BLaER1 treated with 17β-estradiol and CSF1 and Interleukin-3, amounts not matched to agents 10 nM and 100 nM (cell line): Measurements from ENCODE around the gene SLC10A3.
A peak's percentile ranks its signal among the peaks of the same experiment; 100 is the strongest.

Experiments used
- H3K27ac ChIP-seq, 11 experiments: shearing (Covaris generic); formaldehyde crosslinking; 2 replicates each; pipeline ENCODE4 v1.8.1; 2022
- H3K27me3 ChIP-seq, 11 experiments: shearing (Covaris generic); formaldehyde crosslinking; 2 replicates each; pipeline ENCODE4 v1.8.1; 2022
- H3K36me3 ChIP-seq, 11 experiments: shearing (Covaris generic); formaldehyde crosslinking; 2 replicates each; pipeline ENCODE4 v1.8.1; 2022
- H3K4me1 ChIP-seq, 10 experiments: shearing (Covaris generic); formaldehyde crosslinking; 2 replicates each; pipeline ENCODE4 v1.8.1; 2022
- H3K4me2 ChIP-seq, 11 experiments: shearing (Covaris generic); formaldehyde crosslinking; 2 replicates each; pipeline ENCODE4 v1.8.1; 2022
- H3K4me3 ChIP-seq, 10 experiments: shearing (Covaris generic); formaldehyde crosslinking; 2 replicates each; pipeline ENCODE4 v1.8.1; 2022
- H3K9ac ChIP-seq, 11 experiments: shearing (Covaris generic); formaldehyde crosslinking; 2 replicates each; pipeline ENCODE4 v1.8.1; 2022
- H3K9me3 ChIP-seq, 11 experiments: shearing (Covaris generic); formaldehyde crosslinking; replicated peaks in 1 of 11; 2 replicates each; pipeline ENCODE4 v1.8.1; 2022
- H4K20me1 ChIP-seq, 11 experiments: shearing (Covaris generic); formaldehyde crosslinking; 2 replicates each; pipeline ENCODE4 v1.8.1; 2022
- Cebpa-rat ChIP-seq, 11 experiments: shearing (Covaris generic); IDR thresholded peaks; 2 replicates each; pipeline ENCODE4 v1.8.1; 2022

SLC10A3 gene

GRCh38 chrX:154490414-154491083 is at the start of gene SLC10A3:
SLC10A3 (minus strand) TSS chrX:154490629; CDS start chrX:154488940, 1,689 bp downstream.
- no peak for TF ChIP-seq Cebpa-rat (IDR thresholded peaks at IDR 0.05)
- Histone ChIP-seq H3K9me3 (peaks cover 0 to 56% (median 31%) of the 10 kb centered on the region in 11 experiments; a peak in 15 of 22 replicates), H3K4me3 (peak within 1 kb of the TSS; percentile 70 to 81 (median 74)), H4K20me1 (peaks cover 0 to 21% (median under 1%) of the 10 kb centered on the region in 11 experiments; a peak in 5 of 22 replicates), H3K36me3 (peaks cover 0 to 11% (median 0%) of the 10 kb centered on the region in 11 experiments; a peak in 4 of 22 replicates), H3K4me1 (peaks cover 20 to 39% (median 31%) of the 10 kb centered on the region in 10 experiments; a peak in 19 of 20 replicates), H3K9ac (peak within 1 kb of the TSS; percentile 76 to 88 (median 84)), H3K27me3 (peaks cover 18 to 44% (median 29%) of the 10 kb centered on the region in 11 experiments), H3K4me2 (peak within 1 kb of the TSS; percentile 77 to 89 (median 84)), H3K27ac (peak within 1 kb of the TSS; percentile 74 to 85 (median 77))

DNA sequence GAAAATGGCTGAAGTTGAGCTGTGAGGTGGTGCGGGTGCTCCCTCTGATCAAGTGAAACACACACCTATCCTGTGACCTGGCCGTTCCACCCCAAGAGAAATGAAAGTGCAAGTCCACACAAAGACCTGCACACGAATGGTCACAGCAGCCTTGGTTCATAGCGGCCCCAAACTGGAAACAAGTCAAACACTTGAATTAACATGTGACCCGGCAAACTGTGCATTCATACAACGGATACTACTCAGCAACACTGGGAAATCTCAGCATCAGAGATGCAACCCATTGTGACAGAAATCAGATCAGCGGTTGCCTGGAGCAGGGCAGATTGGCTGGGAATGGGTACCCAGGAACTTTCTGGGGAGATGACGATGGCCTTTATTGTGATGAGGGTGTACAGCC is 48.6 kb upstream of the SLC10A3 start:
- Histone ChIP-seq H3K4me2 (no peak overlapping the region), H3K9ac (peak overlapping the region in 2 of 11 experiments; percentile 2 to 11; a peak in 1 of 22 replicates), H3K4me3 (no peak overlapping the region), H3K9me3 (no peaks in the 10 kb centered on the region), H3K36me3 (peaks cover 8 to 37% (median 19%) of the 10 kb centered on the region in 11 experiments; a peak in 19 of 22 replicates), H3K27me3 (peaks cover 64 to 98% (median 88%) of the 10 kb centered on the region in 11 experiments), H4K20me1 (peaks cover 0 to 64% (median 24%) of the 10 kb centered on the region in 11 experiments; a peak in 16 of 22 replicates), H3K27ac (no peak overlapping the region), H3K4me1 (peaks cover 25 to 58% (median 39%) of the 10 kb centered on the region in 10 experiments)
- TF ChIP-seq Cebpa-rat (IDR thresholded peaks at IDR 0.05): no peak

- H3K27ac ChIP-seq: peak overlapping the region in 1 of 11 experiments; percentile 37; a peak in 1 of 22 replicates
- H3K27me3 ChIP-seq: peaks cover 48 to 91% (median 68%) of the 10 kb centered on the region in 11 experiments
- H3K4me2 ChIP-seq: no peak overlapping the region
- H3K9ac ChIP-seq: no peak overlapping the region; a peak in 1 of 22 replicates
- no peak for TF ChIP-seq Cebpa-rat (IDR thresholded peaks at IDR 0.05)
- H3K9me3 ChIP-seq: no peaks in the 10 kb centered on the region
- H3K4me1 ChIP-seq: peaks cover 0 to 27% (median 9%) of the 10 kb centered on the region in 10 experiments; a peak in 17 of 20 replicates
- H3K4me3 ChIP-seq: no peak overlapping the region
- H3K36me3 ChIP-seq: peaks cover 22 to 57% (median 41%) of the 10 kb centered on the region in 11 experiments; a peak in 20 of 22 replicates
- peaks cover 0 to 79% (median 35%) of the 10 kb centered on the region in 11 experiments; a peak in 16 of 22 replicates for H4K20me1 ChIP-seq
Measured at GRCh38 chrX:154535892-154536291, 45.5 kb upstream of the SLC10A3 start.

GRCh38 chrX:154534526-154535322 is 44.3 kb upstream of the SLC10A3 start:
- Histone ChIP-seq H3K9me3 (no peaks in the 10 kb centered on the region), H3K27ac (peak overlapping the region in 7 of 11 experiments; percentile 24 to 67 (median 61); a peak in 13 of 22 replicates), H4K20me1 (peaks cover 0 to 85% (median 37%) of the 10 kb centered on the region in 11 experiments; a peak in 16 of 22 replicates), H3K27me3 (peaks cover 46 to 91% (median 70%) of the 10 kb centered on the region in 11 experiments), H3K4me3 (no peak overlapping the region), H3K4me2 (peak overlapping the region in 10 of 11 experiments; percentile 9 to 65 (median 44); a peak in 17 of 22 replicates), H3K36me3 (peaks cover 22 to 60% (median 38%) of the 10 kb centered on the region in 11 experiments; a peak in 20 of 22 replicates), H3K9ac (peak overlapping the region in 10 of 11 experiments; percentile 15 to 68 (median 56); a peak in 15 of 22 replicates), H3K4me1 (peaks cover 0 to 18% (median 5%) of the 10 kb centered on the region in 10 experiments; a peak in 15 of 20 replicates)
- TF ChIP-seq Cebpa-rat (IDR thresholded peaks at IDR 0.05): no peak

DNA sequence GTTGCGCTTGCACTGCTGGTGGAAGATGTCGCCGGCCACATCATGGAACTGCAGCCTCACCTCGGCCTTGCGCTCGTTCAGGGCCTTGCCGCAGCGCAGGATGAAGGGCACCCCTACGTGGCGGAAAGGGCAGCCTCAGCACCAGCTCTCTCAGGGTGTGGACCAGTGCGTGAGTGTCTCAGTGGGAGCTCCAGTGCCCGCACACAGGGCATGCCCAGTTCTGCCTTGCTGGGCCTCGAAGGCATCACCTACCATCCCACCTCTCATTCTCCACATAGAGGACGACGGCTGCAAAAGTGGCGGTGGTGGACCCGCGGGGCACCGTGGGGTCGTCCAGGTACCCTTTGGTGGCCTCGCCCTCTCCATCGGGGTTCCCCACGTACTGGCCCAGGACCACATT is 42.3 kb upstream of the SLC10A3 start:
- Histone ChIP-seq H3K36me3 (peaks cover 22 to 56% (median 38%) of the 10 kb centered on the region in 11 experiments; a peak in 20 of 22 replicates), H3K27me3 (peaks cover 39 to 87% (median 66%) of the 10 kb centered on the region in 11 experiments), H3K27ac (no peak overlapping the region), H3K9ac (no peak overlapping the region), H3K4me3 (no peak overlapping the region), H3K4me2 (no peak overlapping the region), H4K20me1 (peaks cover 0 to 74% (median 33%) of the 10 kb centered on the region in 11 experiments; a peak in 16 of 22 replicates), H3K4me1 (peaks cover under 1 to 13% (median 5%) of the 10 kb centered on the region in 10 experiments; a peak in 16 of 20 replicates), H3K9me3 (no peaks in the 10 kb centered on the region)
- no peak for TF ChIP-seq Cebpa-rat (IDR thresholded peaks at IDR 0.05)

- Histone ChIP-seq H4K20me1 (peaks cover 0 to 66% (median 29%) of the 10 kb centered on the region in 11 experiments; a peak in 16 of 22 replicates), H3K27ac (no peak overlapping the region), H3K36me3 (peaks cover 22 to 56% (median 38%) of the 10 kb centered on the region in 11 experiments; a peak in 20 of 22 replicates), H3K4me2 (no peak overlapping the region), H3K4me1 (peaks cover 10 to 22% (median 14%) of the 10 kb centered on the region in 10 experiments; a peak in 17 of 20 replicates), H3K9me3 (no peaks in the 10 kb centered on the region), H3K27me3 (peaks cover 40 to 87% (median 66%) of the 10 kb centered on the region in 11 experiments), H3K9ac (no peak overlapping the region), H3K4me3 (no peak overlapping the region)
- no peak for TF ChIP-seq Cebpa-rat (IDR thresholded peaks at IDR 0.05)
Measured at GRCh38 chrX:154531626-154532025, 41.2 kb upstream of the SLC10A3 start.

- Histone ChIP-seq H3K4me1 (peaks cover 15 to 31% (median 22%) of the 10 kb centered on the region in 10 experiments; a peak in 19 of 20 replicates), H3K4me2 (no peak overlapping the region), H3K27ac (no peak overlapping the region), H3K27me3 (peaks cover 42 to 87% (median 66%) of the 10 kb centered on the region in 11 experiments), H3K36me3 (peaks cover 14 to 47% (median 32%) of the 10 kb centered on the region in 11 experiments; a peak in 20 of 22 replicates), H3K9ac (no peak overlapping the region), H3K4me3 (no peak overlapping the region), H3K9me3 (no peaks in the 10 kb centered on the region), H4K20me1 (peaks cover 0 to 53% (median 19%) of the 10 kb centered on the region in 11 experiments; a peak in 15 of 22 replicates)
- no peak for TF ChIP-seq Cebpa-rat (IDR thresholded peaks at IDR 0.05)
Measured at GRCh38 chrX:154530286-154530685, 39.9 kb upstream of the SLC10A3 start.

DNA sequence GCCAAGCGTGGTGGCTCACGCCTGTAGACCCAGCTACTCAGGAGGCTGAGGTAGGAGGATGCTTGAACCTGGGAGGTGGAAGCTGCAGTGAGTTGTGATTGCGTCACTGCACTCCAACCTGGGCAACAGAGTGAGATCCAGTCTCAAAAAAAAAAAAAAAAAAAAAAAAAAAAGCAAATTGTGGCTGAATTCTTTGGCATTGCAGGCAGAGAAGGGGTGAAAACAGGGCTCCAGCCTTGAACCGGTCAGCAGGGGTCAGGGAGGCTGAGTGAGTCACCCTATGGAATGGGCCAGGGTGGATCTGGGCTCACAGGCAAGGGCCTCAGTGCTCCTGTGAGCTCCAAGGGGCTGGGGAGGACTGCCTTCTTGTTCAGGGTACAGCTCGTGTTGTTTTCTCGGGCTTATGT is 38.8 kb upstream of the SLC10A3 start:
- Histone ChIP-seq H3K9me3 (no peaks in the 10 kb centered on the region), H3K27me3 (peaks cover 47 to 89% (median 73%) of the 10 kb centered on the region in 11 experiments), H3K4me3 (no peak overlapping the region), H3K36me3 (peaks cover 14 to 38% (median 25%) of the 10 kb centered on the region in 11 experiments; a peak in 20 of 22 replicates), H4K20me1 (peaks cover 0 to 44% (median 11%) of the 10 kb centered on the region in 11 experiments; a peak in 13 of 22 replicates), H3K4me2 (no peak overlapping the region), H3K9ac (no peak overlapping the region), H3K27ac (no peak overlapping the region), H3K4me1 (peaks cover 10 to 27% (median 17%) of the 10 kb centered on the region in 10 experiments; a peak in 19 of 20 replicates)
- TF ChIP-seq Cebpa-rat (IDR thresholded peaks at IDR 0.05): 0 out of 22 replicates have a peak, but pooled peaks of 1 of the 11 experiments have one; percentile 32
